ENCODE measurements around the gene CRYAA.
"Not testable (repeated sequence)": the region's sequence is repeated elsewhere in the genome, so short reads cannot be mapped to it uniquely, and the experiment has no call there.

Gene CRYAA

DNA sequence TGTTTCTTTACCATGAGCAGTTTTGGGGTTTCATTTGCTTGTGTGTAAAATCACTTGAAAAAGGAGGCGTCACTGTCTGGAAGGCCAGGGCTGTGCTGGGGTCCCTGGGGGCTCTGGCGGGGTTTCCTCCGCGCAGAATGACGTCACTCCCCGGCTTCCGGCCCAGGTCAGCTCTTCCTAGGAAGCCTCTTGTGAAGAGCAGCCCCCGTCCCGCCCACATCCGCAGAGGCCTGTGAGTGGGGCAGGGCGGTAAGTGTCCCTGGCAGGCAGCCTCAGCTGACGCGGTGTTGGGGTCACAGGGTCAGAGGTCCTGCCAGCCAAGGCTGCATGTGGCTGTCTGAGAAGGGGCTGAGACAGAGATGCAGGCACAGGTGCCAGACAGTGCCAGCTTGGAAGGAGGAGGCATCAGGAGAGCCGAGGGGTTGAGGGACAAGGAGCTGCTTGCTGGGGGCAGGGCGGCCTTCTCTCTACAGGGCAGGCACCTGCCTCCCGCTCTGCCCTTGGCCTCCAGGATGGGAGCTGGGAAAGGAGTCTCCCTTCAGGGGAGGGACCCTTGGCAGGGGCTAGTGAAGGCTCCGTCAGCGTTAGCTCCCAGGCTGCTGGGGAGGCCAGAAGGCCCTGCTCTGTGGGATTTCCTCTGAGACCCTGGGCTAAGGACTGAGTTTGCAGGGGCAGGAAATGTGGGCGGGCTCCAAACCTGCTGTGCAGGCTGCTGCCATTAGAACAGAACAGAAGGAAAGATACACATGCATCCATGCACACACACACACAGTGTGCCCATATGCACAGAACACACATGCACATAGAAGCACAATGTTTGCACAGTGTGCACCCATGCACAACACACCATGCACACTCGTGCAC is 8.5 kb downstream of the CRYAA start:
- DNase-seq, result not testable (repeated sequence)

- DNase-seq, result not testable (repeated sequence)
These were observed 9.5 kb downstream of the CRYAA start for GRCh38 chr21:43178175-43178826.

GRCh38 chr21:43181033-43181432 is 12.2 kb downstream of the CRYAA start:
- DNase-seq, result not testable (repeated sequence)

- not testable (repeated sequence) for DNase-seq
These were observed 18.5 kb downstream of the CRYAA start for GRCh38 chr21:43187268-43187667.

DNA sequence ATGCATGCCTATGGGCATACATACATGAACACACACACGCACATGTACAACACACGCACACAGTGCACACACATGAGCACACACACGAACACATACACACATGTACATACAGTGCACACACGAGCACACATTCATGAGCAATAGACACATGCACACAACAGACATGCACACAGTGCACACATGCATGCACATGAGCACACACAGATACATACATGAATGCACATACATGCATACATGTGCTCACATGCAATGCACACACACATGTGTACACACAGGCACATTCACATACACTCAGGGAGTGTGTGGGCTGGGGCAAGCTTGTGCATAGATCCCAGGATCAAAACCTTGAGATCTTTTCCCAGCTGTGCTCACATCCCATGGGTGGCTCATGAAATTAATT is 18.9 kb downstream of the CRYAA start:
- no peak for DNase-seq

DNA sequence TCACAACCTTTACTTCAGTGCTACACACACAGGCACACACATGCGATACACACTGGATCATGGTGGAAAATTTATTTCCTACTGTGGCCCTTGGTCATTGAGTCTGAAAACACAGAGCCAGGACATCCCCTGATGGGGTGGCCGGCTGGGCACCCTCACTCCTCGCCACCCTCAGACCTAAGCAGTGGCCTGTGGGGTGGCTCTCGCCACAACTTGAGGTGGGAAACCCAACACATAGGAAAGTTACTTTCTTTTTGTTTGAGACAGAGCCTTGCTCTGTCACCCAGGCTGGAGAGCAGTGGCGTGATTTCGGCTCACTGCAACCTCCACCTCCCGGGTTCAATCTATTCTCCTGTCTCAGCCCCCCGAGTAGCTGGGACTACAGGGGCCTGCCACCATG is 19.4 kb downstream of the CRYAA start:
- no peak for DNase-seq

GRCh38 chr21:43188592-43189210 is 19.9 kb downstream of the CRYAA start:
- no peak for DNase-seq

DNA sequence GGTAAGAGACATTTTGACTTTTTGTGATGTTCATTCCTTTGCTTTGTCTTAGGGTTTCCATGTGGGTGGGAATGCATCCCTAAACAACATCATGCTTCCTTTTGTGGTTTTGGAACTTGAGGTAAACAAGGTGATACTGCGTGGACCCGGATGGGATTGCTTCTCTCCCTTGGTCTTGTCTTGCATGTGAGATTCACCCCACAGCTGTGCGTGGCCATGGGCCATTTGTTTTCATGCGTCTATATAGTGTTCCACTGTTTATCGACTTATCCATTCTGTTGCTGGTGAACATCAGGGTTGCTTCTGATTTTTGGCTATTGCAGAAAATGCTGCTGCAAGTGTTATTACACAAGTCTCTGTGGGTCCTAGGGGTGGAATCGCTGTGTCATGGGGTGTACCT is 21.1 kb downstream of the CRYAA start:
- no peak for DNase-seq

- no peak for DNase-seq
These were observed 21.7 kb downstream of the CRYAA start for GRCh38 chr21:43190544-43190943.

- DNase-seq, result no peak
These were observed 22.1 kb downstream of the CRYAA start for GRCh38 chr21:43190951-43191350.

DNA sequence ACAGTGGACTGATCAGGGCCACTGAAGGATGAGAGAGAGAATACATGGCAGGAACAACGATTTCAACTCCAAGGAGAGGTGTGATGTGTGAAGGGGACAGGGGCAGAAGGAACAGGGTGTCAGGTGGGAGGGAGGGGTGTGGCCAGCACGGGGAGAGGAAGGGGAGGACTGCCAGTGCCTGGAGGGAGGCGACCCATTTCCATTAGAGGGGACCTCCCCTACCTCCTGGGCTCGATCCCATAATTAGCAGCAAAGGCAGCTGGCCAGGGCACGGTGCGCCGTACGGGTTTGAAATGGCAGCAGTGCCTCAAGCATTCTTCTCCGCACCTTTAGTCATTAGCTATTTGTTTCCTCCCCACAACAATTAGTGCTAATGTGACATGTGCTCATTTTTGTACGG is 22.7 kb downstream of the CRYAA start:
- no peak for DNase-seq

GRCh38 chr21:43191971-43192370 is 23.2 kb downstream of the CRYAA start:
- no peak for DNase-seq

DNA sequence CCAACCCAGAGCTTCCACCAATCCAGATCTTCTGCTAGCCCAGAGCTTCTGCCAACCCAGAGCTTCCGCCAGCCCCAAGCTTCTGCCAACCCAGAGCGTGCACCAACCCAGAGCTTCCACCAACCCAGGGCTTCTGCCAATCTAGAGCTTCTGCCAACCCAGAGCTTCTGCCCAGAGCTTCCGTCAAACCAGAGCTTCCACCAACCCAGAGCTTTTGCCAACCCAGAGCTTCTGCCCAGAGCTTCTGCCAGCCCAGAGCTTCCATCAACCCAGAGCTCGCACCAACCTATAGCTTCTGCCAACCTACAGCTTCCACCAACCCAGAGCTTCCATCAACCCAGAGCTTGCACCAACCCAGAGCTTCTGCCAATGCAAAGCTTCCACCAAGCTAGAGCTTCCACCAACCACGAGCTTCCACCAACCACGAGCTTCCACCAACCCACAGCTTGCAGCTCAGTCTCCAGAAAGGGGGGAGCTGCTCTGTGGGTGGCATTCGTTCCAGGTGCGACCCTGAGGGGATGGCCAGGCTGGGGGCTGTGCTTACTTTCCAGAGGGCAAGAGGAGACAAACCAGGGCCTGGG is 23.8 kb downstream of the CRYAA start:
- no peak for DNase-seq

DNA sequence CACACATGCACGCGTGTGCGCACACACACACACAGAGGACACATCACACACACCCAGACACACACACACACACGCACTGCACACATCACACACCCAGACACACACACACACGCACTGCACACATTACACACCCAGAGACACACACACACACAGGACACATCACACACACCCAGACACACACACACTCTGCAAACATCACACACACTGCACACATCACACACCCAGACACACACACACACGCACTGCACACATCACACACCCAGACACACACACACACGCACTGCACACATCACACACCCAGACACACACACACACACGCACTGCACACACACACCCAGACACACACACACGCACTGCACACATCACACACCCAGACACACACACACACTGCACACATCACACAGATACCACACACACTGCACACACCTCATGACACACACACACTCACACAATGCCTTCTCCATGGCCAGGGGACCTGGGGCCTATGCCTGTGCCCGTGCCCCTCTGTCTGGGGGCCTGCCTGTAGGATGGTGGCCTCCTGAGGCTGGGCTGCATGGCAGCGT is 24.4 kb downstream of the CRYAA start:
- DNase-seq, result no peak

DNA sequence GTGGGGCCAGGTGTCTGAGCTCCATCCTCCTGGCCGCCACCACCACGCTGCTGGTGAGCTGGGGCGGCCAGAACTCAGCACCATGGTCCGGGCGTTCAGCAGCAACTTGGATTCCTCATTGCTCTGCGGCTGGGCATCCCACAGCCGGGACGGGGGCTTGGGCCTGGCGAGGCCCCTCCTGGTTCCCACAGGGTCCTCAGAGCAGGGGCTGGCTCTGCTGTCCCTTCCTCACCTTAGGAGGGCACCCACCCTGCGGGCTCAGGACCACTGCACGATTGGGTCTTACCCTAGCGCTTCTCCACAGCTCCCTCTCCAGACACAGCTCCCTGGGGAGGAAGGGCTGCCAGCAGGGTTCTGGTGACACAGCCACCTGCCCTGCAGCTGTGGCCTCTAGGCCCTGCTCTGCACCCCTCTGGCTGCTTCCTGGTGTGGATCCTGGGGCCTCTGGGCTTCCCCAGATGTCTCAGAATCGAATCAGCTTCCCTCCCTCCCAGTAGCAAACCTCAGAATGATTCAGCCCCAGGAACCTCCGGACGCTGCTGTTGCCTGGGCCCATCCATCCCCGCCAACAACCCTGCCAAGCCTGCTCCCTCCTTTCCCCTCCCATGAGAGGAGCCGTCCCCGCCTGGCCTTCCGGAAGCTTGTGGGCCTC is 25.0 kb downstream of the CRYAA start:
- DNase-seq, result no peak

DNA sequence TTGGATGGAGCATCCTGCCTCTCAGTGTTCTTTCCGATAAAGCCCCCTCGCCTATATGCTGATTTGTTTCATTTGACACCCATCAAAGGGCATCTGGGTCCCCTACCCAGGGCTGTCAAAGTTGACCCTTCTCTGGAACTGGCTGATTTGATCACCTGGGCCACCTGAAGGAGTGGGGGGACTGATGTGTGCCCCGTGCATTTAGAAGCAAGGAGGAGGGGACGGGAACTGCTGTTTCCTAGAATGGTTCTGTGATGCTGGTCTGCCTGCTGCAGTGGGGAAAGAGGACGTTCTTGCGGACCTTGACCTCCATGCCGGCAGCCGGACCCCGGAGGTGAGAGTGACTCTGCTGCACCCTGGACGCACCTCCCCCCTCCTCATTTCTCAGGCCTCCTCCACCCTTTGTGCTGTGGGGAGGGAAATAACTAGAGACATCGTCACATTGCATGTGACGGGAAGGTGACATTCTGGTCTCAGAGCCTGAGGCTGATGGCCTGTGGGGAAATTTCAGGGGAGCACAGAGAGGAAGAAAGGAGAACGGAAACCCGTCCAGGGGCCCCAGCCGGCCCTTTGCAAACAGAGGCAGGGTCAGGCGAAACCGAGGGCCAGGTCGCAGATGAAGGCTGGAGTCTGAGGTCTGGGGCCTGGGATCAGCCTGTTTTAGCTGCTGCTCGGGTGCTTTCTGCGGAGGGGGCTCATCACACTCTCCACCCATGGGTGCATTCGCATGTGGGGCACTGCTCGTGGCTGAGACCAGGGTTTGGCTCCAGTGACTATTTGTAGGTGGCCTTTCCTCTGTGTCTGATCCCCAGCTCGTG is 25.7 kb downstream of the CRYAA start:
- DNase-seq, result no peak

DNA sequence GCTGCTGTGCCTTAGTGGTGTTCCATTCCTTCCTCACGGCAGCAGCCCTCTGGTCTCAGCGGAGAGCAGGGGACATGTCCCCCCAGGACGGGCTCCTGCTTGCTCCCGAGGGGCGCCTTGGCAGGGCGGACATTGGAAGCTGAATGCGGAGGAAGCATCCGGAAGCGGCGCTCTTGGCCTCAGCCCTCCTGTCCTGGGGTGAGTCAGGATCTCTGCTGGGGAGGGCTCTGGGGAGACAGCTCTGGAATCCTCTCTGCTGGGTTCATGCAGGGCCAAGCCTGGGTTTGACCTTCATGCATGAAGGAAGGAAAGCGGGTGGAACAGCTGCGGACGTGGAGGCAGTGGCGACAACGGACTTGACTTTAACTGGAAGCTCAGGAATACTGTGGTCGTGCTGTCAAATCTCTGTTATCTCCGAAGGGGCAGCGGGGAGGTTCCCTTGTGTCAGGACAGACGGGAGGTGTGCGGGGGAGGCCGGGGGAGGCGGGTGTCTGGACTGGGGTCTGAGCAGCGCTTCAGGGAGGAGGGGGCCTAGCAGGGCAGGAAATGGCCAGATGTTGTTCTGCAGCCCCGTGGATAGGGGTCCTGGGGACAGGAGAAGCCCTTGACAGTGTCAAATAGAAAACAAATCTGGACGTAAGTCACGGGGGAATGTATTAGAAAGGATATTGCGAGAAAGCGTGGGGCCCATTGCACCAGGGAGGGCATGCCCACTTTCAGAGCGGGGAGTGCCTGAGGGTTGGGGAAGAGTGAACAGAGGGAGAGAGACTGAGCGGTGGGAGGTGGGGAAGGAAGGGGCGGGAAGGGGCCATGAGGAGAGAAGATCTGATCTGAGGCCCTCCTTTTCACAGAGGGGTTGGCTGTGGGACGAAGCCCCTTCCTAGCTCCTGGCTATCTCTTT is 26.6 kb downstream of the CRYAA start:
- no peak for DNase-seq

GRCh38 chr21:43196826-43197225 is 28.0 kb downstream of the CRYAA start:
- no peak for DNase-seq

- DNase-seq, result no peak
These were observed 29.6 kb downstream of the CRYAA start for GRCh38 chr21:43198376-43198775.

DNA sequence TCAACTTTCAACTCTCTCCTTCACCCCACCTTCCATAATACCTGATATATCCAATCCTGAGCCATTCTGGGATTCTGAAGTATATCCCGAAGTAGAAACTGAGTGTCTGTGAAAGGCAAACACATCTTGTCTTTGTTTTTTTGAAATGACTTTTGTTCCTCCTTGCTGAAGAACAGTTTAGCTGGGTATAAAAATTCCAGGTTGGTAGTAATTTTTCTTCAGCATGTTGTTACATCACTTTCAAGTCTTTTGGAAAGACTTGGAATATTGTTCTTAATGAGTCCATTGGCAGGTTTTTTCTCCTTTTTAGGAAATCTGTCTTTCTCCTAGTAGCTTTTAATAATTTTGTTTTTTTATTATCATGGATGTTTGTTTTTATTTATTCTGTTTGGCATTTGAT is 32.7 kb downstream of the CRYAA start:
- DNase-seq, result no peak

DNA sequence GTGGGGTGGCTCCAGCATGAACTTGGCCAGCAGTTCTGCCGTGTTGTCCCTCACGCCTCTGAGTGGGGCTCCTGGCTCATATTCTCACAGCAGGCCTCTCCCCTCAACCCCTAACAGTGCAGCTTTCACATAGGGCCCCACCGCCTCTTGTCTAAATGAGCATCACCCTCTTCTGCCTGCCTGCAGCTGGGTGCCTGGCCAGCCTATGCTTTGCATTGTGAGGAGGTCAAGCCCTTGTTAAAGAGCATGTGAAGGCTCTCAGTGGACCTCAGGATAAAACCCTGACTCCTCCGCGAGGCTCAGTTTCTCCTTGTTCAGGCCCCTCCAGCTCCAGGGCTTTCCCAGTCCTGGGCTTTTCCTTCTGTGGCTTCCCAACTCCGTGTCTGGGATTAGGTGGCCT is 34.8 kb downstream of the CRYAA start:
- no peak for DNase-seq
